Stimulated activated CD4-positive, alpha-beta T cell treated with anti-CD3 and anti-CD28 coated beads, Interleukin-4, amount 100 ng/mL, for 24 hours (primary cell): Measurements from ENCODE around the gene IL34.

Source experiments
- DNase-seq: peaks from one replicate; pipeline ENCODE4 v3.0.0-alpha.2; 2020

Gene IL34

DNA sequence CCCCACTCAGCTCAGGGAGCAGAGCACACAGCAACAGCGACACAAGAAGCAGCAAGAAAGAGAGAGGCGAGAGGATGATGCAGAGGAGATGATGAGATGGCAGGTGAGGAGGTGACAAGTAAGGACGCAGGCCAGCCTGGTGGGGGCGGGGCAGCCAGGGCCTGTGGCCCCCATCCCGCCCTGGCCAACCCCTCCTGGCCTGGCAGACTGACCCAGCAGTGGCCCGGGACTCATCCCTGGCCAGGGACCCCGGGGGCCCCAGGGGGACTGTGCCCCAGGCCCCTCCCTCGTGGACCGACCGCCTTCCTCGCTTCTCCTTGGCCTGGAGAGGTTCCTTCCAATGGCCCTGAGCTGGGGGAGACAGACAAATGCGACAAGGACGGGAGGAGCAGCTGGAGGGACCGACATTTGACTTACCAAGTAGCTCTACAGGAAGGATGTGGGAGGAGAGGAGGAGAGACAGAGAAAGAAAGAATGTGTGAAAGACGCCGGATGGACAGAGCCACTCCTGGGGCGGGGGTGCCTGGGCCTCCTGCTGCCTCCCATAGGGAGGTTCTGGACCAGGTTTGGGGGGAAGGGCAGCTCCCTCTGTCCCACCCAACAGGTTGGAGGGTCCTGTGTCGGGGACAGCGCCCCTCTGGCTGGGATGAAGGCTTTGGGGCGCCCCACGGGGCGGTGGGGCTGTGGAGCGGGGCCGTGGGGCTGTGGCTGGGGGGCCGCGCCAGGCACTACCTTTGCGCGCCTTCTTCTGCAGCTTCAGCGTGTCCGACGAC, 32.7 kb downstream of the IL34 start:
- no peak for DNase-seq

DNA sequence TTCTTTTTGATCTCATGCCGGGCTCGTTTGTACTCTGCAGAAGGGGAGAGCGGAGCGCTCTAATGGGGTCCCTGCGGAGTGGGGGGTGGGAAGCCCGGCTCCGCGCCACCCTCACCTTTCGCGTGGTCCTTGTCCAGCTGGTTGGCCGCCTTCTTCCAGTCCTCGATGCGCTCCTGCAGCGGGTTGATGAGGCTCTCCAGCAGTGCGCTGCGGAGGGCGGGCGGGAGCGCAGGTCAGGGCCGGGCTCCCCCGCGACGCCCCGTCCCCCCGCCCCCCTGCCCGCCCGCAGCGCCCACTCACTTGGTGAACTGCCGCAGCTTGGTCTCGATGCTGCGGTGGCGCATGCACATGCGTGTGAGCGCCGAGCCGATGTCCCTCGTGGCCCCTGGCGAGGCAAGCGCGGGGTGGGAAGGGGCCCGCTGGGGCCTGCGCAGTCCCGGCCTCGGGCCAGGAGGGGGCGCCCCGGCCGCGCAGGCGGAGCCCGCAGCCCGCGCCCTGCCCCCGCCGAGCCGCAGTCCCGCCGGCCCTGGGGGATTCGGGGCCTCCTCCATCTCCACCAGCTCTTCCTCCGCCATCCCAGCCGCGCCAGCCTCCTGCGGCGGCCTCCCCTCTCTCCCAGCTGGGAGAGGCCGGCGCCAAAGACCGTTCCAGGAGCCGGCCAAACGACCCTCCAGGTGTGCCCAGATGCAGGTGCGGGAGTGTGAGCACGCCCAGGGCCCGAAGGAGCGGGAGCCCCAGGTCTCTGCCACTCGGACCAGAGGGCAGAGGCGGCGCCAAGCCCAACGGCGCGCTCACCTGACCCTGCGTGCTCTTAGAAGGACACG, 33.5 kb downstream of the IL34 start:
- DNase-seq, result no peak

DNA sequence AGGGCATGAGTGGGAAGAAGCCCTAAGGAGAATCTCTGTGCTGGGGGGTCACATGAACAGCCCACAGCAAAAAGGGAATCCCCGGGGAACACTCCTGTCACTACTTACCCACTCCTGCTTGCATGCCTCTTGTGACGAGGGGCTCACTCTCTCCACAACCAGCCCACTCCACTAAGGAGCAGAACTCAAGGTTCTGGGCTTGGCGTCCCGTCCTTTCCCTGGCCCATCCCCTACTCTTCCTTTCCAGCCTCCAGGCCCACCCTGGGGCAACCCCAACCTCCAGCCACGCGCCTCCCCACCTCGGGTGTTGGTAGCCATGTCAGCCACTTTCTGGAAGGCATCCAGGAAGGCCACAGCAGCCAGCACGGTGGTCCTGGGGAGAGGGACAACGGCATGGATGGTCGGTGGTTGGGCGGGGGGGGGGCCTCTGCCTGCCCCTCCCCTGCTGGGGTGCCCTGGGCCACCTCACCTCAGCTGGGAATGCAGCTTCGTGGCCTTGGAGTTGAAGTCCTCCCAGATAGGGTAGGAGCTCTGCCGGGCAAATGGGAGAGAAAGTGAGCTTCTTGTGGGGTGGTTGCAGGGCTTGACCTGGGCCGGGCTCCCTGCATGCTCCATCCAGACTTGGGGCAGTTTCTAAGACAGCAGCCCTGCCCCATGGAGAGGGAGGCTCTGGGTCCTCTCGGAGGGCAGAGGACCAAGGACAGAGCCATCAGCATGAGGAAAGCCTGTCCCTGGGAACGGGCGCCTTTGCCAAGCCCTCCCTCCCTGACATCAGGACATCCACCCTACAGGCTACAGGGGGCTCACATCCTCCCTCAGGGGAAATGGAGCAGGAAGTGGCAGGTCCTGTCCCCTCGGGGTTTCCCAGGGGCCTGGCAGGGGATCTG, 34.4 kb downstream of the IL34 start:
- no peak for DNase-seq

DNA sequence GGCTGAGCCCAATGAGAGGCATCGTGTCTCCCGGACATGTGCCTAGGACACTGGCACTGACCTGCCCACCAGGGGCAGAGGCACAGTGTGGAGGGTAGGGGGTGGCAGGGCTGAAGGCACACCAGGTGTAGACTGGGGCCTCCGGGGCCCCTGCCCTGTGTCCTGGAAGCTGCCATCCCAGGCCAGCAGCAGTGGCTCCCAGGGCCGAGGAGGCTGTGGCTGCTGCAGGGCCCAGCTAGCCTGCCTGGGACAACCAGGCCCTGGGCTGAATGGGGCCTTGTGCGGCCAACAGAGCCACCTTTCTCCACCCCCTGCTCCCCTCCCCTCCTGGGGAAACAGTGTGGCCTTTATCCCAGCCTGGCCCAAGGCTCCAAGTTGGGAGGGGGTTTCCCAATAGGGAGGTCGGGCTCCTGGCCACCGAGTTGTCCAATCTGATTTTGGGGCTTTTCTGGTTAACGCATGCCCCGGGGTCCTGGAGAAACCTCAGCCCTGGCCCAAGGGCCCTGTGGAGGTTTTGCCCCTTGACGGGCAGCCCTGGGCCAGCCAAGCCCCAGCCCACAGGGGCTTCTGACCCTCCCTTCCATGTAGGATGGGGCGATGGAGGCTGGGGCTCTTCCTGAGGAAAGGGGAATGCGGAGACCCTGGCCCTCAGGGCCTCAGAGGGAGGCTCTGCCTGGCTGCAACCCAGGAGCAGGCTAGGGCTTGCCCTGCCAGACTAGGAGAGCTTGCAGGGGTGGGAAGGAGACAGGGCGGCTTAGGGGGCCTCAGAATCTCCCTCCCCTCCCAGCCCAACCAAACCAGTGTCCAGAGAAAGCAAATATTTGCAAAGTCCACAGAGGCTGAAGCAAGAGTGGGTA, 35.3 kb downstream of the IL34 start:
- DNase-seq, result no peak

DNA sequence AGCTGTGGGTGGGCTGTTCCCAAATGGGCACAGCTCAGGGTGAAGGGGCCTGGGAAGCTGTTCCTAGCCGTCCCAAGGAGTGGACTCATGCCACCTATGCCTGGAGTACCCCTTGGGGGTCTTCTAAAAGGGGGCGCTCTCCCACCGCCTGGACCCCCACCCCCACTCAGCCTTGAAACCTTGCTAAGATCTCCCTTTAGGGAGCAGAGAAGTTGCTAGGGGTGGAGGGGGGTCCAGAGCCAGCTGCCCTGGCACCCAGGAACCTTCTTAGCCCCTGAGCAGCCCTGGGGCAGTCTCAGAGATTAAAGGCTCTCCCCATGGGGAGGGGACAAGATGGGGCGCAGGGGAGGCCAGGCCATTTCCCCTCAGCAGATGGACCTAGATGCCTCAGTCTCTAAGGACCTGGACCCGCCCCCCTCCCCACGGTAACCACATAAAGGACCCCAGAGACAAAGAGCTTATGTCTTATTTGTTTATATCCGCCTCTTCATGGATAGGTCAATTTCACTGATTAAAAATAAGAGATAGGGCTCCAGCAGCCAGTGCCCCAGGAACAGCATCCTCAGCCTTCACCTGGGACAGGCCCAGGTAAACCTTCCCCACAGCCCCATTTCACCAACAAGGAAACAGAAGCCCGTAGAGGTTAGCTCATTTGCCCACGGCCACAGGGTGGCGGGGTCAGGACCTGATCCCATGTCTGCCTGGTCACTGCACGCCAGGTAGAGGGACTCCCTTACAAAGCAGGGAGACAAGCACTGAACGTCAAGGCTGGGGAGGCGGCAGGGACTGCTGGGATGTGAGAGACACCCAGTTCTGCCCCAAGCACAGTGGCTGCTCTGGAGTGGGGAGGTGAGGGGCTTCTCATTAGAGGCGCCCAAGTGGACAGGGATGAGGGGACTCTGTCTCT, 36.1 kb downstream of the IL34 start:
- DNase-seq, result no peak

DNA sequence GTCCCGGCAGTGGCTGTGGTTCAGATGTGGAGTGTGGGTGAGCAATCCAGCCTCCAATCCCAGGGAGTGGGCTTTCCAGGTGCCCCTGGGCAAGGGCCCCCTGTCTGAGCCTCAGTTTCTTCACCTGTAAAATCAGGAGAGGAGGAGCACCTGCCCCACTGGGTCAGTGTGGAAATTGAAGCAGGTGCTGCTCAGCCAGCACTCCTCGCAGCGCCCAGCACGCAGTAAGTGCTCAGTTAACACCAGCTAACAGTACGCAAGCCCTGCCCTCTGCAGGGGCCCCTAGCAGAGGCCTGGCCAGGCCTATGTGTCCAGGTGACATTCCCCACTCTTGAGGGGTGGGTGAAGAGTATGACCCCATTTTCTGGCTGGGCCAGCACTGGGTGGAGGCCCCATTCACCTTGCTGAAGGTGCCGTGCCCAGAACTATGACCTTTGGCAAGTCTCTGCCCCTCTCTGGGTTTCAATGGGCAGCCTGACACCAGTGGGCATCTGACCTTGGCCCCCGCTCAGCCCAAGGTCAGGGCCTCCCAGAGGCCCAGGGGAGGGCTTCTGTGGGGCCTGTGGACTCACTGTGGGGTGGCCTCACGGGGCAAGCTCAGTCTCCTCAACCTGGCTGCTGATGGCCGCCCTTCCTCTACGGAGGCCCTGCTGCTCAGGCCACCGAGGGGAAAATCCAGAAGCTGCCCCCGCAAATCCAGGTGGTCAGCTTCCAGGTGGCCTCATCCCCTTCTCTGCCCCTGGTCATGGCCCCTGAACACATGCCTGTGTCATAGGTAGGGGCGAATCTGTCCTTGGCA, 37.0 kb downstream of the IL34 start:
- no peak for DNase-seq

DNA sequence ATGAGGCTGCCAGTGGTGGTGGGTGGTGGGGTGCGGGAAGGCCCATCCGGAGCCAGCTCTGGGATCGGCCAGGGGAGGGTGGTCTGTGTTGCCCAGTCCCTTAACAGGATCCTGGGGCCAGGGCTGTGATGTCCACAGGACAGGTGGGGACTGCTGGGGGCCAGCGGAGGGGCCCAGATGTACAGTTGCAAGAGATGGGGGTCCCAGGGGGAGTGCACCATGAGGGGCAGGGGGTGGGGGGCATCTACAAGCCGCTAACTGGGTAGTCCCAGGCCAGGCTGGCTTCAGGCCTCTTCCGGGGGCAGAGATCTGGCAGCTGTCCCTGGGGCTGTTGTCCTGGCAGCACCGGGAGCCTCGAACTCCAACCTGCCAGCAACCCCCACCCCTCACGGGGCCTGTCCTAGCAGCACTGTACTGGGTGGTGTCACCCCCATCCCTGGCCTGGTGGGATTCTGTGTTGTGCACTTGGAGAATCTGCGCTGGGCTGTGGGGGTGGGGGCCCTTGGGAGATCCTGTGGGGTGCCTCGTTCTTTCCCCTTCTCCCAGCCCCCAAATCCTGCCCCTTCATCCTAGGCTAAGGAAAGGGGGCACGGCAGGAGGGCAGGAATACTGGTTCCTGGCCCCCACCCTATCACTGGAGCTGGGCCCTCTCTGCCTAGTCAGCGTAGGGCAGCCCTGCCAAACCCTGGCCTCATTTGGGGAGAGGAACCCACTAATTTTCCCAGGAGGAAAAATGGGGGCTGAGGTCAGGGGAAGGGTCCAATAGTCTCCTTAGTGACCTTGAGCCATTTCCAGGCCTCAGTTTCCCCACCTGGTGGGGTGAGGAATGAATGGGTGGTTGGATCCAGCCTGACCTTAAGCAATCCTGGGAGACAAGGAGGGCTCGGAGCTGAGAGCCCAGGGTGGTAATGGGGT, 38.0 kb downstream of the IL34 start:
- no peak for DNase-seq

DNA sequence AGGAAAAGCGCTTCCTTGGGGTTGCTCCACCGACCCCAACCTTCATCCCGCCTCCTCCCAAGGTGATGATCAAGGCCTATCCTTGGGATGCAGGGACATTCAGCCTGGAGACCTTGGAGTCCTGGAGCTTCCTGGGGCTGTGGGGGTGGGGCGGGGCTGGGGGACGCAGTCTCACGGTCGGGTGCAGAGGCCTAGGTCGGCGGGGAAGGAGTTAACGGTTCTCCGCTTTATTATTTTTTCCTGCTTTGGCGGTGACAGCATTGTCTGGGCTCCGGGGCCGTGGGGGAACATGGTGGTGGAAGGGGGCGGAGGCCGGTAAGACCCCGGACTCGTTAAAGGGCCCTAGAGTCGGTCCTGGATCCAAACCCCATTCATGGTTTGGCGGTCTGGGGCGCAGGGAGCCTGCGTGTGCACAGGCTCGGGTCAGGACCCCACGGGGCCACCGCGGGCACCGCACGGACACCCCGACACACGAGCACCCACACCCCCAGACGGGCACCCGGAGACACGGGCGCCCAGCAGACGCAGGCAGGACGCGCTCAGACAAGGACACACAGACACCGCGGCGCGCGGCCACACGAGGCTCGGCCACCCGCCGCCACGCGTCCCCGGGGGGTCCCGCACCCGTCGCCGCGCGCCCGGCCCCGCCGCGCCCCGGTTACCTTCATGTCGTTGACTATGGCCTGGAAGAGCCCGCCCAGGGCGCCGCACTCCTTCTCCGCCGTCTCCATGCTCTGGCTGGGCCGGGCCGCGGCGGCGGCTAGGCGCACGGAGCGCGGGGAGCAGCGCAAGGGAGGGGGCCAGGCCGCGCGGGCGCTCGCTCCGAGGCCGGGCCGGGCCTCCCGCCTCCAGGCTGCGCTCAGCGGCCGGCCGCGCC, 38.9 kb downstream of the IL34 start:
- no peak for DNase-seq

DNA sequence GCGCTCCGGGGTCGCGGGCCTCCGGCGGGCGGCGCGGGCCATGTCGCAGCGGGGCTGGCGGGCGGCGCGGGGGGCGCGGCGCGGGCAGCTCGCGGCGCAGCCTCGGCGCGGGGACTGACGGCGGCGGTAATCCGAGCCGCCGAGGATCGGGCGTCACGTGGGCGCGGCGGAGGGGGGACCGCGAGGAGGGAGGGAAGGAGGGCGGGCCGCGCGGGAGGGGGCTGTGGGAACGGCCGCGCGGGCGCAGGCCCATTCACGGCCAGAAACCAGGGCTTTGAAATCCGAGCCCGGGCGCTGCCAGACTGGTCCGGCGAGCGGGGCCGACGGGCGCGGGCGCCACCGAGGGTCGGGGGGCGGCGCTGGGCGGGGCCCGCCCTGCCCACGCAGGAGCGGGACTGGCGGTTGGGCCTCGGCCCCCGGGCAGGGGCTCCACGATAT, 39.6 kb downstream of the IL34 start, which contains the start of gene MTSS2:
Gene MTSS2, minus strand, starts transcription at position 116 of the 438 bp plus-strand sequence. CDS start 262 bp downstream, outside the sequence.
- no peak for DNase-seq

DNA sequence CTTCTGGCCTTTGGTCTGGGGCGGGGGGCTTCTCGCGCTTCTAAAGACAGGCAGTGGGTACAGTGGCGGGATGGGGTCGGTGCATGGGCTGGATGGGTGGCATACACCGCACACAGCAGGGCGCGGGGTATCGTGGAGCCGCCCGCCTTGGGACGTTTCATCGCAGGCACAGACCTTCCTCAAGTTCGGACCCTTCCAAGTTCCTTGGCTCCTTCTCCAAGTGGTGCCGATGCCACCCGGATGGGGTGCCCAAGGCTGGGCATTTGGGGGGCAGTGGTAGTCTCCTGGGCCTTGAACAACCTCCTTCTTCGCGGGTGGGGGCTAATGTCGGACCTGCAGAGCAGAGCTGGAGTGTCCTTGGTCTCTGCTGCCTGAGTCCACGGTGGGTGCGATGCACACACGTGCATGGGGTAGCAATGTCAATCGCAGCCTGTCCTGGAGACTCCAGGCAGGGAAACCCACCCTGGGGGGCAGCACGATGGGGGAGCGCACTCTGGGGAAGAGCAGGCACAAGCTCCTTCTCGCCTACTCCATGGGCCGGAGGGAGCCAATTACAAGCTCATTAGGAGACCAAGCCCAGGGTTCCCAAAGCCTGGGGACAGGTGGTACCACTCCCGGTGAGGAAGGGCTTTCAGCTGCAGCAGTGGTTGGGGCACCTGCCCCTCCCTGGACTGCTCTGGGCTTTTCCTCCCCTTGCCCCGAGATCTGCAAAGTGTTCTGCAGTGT, 40.2 kb downstream of the IL34 start:
- DNase-seq, result no peak

DNA sequence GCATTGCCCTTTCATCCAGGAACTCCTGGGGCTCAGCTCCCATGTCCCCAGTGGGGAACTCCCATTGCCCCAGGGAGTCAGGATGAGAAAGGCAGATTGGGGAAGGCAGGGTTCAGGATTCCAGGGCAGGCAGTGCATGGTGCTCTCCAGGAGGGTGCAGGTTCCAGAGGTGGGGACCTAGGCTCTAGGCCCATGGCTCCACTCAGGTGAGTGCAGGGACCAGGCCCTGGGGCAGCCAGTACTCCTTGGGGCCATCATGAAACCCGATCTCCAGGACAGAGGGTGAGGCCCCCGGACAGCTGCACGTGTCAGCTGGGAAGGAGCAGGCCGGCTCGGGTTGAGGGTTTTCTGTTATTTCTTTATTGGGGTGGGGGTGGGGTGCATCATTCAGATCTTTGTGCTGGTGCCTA, 40.7 kb downstream of the IL34 start:
- DNase-seq, result no peak

DNA sequence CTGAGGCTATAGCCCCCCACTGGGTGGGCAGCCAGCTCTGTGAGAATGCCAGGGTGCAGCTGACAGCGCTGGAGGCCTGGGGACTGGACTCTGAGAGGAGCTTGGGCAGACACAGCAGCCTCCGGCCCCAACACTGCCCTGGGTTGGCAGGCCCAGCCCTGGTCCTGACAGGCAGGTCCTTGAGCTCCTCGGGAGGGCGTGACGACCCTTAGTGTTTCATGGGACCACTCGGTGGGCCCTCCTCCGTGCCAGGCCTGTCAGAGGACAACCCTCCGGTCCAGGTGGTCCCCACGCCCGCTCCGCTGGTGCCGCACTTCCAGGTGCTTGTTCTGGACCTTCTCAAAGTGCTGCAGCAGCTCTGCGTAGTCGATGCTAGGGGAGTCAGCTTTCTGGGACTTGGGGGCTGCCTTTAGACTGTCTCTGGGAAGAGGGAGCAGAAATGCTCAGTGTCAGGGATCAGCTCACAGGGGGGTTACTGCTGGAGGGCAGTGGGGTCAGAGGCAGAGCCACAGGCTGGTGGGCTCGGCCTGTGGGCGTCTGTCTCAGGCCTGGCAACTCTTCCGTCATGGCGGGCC, 41.4 kb downstream of the IL34 start:
- DNase-seq, result no peak

DNA sequence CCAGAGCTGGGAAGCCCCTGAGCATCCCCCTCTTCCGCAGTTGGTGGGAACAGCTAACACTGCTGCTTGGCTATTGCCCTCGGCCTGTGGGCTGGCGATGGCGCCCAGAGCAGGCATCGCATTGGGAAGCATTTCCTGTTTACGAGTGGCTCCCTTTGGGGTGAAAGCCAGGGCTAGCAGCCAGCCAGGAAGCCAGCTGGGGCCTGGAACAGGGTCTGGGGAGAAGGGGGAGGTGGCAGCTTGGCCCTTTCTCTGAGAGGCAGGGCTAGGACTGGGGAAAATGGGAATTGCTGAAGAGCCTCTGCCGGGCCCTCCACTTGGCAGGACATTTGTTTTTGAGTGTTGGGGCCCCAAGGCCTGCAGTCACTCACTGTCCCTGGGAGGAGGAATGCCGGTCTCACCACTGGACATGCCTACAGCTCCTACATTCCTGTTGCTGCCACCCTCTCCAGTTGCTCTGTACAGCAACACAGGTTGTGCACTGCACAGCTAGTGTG, 41.9 kb downstream of the IL34 start:
- DNase-seq, result no peak

DNA sequence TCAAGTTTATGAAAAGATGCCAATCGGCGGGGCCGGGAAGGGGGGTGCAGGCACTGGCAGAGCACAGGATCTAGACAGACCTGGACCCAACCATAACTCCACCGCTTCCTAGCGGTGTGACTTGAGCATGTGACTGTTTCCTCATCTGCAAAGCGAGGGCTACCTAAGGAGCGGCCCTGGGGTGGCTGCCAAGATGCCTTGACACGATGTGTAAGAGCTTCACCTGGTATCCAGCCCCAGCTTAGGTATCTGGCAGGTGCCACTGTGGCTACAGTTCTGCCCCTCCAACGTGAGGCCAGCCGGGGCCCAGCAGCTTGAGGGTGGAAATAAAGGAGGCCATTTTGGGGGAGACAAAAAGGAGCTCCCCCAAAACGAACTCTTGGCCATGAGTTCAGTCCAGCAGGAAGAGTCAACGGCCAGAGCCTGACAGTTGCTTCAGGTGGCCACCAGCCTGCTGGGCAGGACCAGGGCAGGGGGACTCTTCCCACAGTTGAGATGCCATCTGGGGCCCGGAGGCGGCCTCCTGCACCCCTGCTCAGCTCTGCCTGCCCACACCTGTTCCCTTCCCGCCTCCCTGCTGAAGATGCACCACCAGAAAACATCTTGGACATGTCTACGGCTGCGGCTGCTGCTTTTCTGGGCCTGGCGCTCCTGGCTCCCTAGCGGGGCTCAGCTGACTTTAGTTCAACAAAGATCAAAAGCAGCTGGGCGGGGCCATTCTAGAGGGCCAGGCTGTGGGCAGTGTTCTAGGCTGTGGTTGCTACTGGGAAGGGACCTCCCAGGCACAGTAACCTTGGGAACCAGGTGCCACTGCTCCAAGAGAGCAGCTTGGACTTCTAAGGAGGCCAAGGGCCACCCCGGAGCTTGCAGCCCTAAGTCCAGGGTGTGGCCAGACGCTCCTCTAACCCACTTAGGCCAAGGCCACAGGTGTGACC, 42.9 kb downstream of the IL34 start:
- no peak for DNase-seq
